ENCODE data around the gene MAST4.

MAST4 gene

DNA sequence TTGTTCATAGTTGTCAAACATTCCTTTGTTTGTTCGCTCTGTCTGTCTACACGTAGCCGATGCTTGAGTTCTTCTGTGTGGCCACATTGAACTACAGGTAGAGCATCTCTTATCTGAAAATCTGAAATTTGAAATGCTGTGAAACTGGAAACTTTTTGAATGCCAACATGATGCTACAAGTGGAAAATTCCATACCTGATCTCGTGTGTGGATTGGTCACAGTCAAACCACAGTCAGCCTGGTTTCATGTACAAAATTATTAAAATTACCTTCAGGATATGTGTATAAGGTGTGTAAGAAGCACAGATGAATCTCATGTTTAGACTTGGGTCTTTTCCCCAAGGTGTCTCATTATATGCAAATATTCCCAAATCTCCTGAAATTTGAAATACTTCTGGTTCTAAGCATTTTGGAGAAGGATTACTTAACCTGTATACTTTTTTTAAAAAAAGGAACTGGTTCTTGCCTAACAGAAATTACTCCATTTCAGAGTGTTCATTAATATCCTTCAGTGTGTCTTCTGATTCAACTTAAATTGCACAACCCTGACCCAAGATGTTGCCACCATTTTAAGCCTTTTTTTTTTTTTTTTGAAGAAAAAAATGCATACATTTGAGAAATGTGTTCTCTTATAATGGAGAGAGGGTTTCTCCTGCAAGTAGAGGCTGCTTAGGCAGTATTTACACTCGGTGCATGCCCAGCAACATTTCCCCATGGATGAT, 254.3 kb downstream of the MAST4 start:
- DNase-seq: no peak

DNA sequence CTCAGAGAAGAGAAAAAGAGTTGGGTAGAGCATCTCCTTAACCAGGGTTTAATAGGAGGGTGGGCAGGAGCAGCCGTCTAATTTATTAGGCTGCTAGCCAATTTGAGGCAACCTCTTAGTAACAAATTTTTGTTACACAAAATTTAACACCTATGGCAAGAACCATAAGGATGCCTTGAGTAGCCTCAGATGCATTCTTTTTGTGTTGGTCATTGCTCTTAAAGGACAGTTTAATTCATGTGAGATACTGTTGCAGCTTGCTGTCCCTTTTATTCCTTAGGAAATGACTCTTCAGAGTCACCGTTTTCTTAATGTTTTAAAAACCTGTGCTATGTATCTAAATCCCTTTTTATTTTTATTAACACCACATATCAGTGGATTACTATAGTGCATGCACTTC, 255.1 kb downstream of the MAST4 start:
- no peak for DNase-seq

DNA sequence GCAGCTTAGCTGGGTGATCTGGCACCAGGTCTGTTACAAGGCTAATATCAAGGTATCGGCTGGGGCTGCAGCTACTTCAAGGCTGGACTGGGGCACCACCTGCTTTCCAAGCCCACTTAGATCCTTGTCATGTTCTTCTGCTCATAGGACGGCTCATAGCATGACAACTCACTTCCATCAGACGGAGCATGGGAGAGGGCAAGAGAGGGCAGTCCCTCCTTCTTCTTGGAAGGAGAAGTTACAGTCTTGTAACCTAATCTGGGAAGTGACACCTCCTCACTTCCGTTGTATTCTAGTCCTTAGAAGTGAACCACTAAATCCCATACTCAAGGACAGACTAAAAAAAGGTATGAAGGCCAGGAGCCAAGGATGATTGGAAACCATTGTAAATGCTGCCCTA, 258.2 kb downstream of the MAST4 start:
- no peak for DNase-seq

DNA sequence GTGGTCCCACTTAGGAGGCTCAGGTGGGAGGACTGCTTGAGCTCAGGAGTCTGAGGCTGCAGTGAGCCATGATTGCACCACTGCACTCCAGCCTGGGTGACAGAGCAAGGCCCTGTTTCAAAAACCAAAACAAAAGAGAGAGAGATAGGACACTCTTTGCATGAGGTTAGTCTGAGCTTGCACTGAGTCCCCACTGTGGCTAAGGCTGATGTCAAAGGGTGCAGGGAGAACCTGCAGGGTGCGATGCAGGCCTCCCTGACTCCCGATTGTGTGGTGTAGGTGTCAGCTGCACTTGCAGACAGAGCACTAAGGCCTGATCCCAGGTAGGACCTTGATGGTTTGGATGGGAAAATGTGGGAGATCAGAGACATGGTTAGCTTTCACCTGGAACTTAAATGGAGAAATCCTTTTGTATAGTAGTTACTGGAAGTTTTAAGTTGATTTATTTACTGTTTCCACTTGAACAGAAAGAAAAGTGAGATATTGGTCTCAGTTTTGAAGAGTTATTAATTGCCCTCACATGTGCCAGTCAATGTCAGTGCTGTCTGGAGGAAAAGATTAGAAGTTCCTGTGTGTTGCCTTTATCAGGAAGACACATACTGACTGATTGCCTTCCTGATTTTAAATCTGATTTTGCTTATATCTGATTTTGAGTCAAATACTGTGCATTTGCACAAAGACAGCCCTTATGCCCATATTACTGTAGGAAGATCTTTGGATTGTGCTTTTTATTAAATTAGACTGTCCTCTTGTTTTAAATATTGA, 260.0 kb downstream of the MAST4 start:
- no peak for DNase-seq

DNA sequence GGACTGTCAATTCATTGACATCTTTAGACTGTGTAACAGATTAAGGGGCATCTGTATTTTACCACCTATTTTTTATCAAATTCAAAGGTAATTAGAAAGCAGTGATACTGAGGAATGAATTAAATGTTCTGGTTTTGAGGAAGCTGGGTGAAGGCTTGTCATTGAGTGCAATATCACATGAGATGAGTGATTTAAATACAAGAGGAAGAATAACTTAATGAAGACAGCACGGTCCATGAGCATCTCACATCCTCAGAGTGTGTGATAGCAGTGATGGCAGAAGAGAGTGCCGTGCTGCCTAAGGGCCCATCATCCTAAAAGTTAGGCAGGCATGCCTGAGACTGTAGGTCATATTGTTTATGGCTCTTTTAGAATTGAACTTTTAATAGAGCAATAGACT, 263.3 kb downstream of the MAST4 start:
- DNase-seq: no peak

DNA sequence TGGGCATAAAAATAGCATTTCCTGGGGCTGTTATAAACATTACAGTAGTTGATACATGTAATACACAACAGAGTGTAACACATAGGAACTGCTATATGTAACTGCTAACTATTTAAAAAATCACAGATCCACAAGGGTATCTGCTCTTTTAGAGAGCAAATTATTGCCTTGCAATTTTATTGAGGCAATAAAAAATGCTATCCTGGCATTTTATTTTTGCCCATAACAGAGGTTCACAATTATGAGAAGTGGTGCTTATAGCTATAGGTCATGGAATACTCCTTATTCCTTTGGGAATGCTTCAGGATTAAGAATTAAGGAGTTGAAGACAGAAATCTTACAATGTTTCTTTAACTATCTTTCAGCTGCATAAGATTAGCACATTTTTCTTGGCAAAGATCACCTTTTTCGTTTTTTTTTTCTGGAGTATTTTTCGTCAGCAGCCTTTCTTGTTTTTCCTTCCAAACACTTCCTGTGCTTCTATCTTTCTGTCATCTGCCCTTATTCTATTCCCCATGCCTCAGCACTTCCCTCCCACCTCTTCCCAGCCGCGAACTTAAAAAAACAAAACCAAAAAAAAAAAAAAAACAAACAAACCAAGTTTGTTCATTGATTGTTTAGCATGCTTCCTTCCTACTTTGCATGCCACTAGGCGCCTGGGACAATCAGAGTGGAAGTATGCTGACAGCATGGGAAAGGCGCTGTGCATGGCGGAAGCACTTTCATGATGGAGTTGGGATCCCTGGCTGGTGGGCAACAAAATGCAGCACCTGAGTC, 264.2 kb downstream of the MAST4 start:
- no peak for DNase-seq

DNA sequence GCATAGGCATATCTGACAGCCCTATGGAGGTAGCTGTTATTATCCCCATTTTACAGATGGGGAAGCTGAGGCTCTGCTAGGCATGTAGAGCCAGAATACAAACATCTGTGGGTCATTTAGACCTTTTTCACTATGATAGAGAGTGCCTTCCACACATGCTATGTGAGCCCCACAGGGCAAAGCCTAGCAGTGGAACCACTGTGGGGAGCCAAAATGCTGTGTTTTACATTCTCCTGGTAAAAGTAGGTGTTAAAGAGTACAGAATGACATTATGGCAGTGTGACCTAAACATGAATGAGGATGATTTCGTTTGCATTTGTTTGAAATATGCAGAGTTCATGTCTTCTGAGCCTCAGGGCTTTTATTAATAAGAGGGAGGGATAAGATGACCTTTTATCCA, 265.2 kb downstream of the MAST4 start:
- DNase-seq: no peak

DNA sequence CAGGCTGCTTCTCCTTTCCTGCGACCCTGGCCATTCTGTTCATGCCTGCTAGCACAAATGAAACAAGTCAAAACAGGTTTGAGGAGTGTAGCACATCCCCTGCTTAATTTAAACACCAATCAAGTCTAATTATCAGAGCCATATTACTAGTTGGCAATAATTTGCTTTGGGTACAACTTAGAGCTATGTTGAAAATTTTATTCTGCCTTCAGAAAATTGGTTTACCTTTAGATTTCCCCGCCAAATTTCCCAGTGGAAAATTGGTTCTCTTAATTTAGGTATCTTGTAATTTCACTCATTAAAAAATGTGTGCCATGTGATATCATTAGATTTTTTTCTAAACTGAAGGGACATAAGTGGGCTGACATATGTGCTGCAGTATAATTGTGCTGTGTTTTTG, 265.8 kb downstream of the MAST4 start:
- no peak for DNase-seq

DNA sequence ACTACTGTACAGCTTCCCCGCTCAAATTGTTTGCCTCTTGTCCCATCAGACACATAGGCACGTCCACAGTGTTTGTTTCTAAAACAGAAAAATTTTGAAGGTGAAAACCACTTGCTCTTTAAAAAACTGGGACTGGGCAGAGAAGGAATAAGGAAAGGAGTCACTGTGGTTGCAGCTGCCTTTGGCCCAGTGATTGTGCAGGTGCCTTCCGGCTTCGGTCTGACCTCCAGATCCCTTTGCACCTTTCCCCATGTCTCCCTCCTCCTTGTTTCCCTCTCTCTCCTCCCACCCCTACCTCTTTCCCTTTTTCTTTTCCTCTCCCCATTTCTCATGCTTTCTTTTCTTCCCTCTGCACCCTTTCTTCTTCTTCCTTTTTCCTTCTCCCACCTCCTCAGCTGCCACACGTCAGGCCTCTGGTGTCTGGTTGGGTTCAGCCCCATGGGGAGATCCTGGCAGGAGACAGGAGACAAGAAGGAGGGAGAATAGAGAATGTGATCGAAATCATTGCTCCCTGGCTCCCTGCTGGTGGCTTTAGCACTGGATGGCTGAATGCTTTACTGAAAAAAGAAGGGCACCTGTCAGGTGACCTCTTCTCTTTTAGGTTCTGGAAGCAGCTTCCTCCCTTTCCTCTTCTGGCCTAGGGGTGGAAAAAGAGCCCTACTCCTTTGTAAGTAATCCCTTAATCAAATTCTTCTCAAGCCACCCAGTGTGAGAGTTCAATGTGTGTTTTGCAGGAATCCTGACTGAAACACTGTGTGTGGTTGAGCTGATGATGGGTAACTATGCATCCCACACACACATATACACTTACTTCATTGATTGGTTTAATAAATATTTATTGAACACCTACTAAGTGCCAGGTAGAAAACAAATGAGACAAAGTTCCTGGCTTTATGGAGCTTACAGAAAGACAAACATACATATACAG, 267.3 kb downstream of the MAST4 start:
- no peak for DNase-seq

DNA sequence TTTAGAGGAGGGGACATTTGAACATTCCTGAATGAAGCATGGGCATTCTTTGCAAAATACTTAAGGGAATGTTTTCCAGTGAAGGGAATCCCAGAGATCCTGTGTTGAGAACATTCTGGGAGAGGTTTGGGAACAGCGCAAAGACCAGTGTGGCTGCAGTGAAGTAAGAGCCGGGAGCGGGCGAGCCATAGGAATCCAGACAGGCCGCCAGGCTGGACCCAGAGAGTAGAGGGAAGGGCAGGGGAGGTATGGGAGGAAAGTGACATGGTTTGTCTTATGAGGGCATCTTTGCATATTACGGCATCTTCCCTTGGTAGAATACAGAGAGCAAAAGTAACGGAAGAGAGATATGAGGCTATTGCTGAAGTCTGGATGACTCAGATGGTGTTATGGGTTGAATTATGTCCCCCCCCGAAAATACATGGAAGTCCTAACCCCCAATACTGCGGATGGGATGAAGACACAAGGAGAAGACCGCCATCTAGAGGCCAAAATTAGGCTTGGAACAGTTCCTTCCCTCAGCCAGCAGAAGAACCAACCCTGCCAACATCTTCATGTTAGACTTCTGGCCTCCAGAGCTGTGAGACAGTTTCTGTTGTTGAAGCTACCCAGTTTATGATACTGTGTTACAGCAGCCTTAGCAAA, 268.2 kb downstream of the MAST4 start:
- DNase-seq: no peak

DNA sequence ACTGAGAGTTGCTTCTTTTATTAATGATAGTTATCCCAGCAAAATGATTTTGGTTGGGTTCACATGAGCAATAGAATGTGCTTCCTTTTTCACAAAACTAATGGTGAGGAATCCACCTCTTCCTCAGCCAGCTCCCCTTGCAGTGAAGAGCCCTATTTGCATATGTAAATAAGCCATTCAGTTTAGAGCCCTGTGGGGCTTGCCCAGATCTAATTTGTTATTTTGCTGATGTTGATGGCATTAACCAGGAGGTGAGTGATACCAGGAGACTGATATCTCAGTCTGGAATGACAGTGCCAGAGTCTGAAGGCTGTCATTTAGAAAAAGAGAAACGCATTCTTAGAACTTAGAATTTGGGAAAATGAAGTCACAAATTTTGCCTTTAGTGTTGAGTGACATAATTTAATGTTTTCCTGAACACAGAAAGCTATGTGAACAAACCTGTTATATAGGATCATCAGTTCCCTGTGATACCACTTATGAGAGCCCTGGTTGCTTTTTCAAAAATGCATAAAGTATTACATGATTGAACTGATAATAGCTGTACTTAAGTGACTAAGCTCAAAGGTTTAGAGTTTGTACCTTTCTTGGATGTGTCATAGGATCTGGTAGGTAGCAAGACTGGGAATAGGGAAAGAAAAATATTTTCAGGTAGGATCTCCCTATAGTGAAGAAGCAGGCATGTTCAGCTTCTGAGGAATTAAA, 271.6 kb downstream of the MAST4 start:
- DNase-seq: no peak

DNA sequence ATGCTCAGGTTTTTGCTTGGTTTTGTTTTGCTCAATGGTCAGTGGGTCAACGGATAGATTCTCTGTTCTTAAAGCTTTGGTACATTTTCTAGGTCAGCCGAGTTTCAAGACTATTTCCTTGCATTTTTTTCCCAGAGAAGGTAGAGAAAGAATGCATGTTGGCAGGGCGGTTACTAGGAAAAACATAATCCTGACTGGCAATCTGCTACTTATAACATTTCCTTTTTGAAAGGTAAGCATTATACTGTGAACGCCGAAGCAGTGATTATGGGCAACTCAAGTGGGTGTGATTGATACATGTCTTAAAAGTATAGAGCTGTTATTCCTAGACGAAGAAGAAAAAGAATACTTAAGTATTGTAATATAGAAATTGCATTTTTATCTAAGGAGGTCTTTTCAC, 273.2 kb downstream of the MAST4 start:
- no peak for DNase-seq

DNA sequence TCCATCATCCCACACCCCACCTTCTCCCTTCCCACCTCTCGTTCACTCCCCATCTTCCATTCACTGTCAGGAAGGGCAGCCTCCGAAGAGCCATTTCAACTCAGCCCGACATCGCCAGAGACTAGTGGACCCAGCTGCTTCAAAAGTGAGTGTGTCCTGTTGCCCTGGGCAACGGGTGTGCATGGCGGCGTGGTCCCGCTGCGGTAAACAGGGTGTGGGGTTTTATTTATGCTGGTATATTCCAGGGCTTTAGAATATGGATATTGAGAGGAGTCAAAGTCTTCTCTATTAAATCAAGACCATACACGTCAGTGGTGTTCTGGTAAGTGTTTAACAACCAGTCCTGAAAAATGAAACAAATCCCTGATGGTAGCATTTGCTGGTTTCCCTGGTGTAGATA, 274.5 kb downstream of the MAST4 start:
- DNase-seq: no peak

DNA sequence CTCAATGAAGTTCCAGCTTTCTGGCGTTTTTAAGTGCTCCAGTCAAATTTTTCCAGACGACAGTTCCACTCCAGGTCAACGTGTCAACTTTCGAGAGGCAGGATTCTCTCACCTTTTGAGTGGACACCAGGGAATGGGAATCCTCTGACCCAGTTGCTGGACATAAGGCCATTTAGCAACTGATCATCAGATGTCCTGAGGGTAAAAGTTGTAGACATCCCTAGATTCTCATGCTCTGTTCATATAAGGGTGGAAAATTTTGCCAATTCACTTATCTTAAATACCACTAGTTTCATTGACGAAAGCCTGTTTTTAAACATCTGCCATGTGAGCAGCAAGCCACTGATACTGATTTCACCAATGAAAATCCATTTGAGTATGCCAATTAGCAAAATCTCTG, 275.5 kb downstream of the MAST4 start:
- DNase-seq: no peak

DNA sequence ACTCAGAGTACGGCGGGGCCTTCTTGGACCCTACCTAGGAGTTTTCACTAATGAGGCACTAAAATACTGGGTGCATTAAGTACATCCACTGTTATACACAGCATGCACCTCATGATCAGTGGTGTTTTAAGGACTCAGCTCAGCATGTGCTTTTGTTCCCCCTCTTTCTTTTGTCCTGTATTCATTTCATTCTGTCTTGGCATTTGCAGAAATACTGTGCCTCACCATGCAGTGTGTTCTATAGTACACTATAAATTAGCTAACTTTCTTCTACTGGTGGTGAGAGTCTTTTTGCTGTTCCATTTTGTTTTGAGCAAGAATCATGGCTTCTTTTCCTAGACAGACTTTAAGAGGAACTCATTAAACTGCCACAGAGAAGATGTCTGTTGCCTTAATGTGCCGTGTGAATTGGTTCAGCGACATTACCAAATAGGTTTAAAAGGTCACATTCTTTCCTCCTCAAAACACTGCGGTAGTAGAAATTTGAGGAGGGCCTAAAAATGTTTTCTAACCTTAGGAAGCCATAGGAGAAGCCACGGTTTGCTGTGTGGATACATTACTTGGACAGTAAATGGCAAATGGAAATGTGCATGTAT, 276.6 kb downstream of the MAST4 start:
- no peak for DNase-seq

DNA sequence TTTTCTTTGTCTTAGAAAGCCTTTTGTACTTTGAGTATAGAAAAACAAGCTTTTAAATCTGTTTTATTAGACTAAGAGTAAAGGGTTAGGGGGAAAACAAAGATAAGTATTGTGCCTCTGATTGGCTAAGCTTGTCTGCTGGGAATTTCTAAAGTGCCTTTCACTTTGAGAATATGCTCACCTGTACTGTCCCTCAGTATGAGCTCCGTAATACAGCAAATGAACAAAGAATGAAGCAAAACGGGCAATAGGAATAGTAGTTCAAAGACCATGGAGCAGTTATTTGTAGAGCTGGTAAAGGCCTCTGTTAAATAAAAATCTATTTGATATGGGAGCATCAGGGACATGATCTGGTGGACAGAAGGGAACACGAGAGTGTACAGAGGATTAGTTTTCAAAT, 277.8 kb downstream of the MAST4 start:
- no peak for DNase-seq

DNA sequence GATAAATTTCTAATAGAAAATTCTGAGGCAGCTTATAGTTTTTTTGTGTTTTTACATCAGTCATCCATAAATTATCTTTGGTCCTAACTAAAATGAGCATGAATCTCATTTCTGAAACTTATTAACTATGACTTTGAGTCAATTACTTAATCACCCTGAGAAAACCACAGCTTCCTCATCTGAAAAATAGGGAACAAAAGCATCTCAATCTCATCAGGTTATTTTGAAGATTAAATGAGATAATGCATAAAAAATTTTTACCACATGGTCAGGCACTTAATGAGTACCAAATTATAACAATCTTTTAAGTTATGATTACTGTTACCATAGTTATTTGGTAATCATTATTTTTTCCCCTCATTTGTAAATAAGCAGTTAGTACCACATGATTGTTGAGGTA, 279.1 kb downstream of the MAST4 start:
- no peak for DNase-seq

DNA sequence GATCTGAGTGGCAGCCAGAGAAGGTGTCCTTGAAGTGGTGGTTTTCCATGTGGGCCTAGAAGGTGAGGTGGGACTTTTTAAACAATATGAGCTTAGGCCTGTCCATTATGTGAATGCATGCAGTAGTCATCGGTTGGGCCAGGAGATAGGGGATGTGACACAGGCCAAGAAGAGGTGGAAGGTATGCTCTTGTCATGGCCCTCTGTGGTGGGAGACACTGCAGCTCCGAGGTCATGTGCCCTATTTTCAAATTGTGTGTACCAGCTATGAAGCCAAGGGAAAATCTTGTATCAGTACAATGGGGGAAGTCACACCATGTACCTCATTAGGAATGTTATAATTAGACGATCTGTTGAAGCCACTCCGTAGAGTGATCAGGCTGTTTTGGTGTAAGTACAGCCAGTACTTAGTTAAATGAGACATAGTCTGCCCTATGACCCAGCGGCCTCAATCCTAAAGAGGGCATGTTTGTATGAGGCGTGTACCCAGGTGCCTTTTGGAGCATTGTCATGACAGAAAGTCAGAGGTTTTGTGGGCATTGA, 280.1 kb downstream of the MAST4 start:
- DNase-seq: no peak

DNA sequence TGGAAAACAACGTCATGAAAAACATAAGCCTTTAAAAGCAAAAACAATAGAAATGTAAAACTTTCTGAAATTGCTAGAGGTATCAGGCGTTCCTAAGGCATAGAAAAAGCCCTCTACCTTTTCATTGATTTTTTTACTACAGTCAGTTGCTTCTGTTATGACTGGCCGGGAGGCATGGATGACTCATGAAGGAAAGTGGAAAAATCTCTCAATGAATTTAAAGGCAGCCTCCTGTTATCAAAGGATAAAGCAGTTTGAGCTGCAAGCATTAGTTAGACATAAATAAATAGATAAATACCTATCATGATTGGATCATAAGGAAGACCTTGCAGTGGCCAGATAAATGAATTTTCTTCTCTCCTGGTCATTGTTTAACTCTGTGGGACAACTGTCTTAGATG, 281.6 kb downstream of the MAST4 start:
- DNase-seq: no peak

DNA sequence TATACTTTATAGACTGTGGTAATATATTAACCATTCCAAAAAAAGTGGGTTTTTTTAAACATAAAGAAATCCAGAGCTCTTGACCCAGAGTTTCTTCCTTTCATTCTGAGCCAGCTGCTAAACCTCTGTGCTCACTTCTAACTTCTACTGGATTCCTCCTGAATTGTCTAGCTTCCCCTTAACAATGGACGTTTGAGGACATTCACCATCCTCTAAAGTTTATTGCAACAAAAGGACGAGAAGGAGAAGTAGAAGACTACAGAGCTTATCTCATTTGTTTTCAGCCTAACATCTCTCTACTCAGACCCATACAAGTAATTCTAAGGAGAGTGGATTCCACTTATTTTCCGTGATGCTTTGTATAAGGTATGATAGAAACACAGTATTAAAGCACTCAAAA, 284.2 kb downstream of the MAST4 start:
- DNase-seq: no peak

Data from NCI-H446 treated with DMSO at 0.1 percent for 48 hours (cell line).